HEK293T (cell line): ENCODE data around the gene NFX1.

Source experiments
- BHLHE40 ChIP-seq: fragments of 450-650 bp; IDR thresholded peaks from 2 replicates; pipeline ENCODE4 v1.6.1; 2016; ENCODE audit warnings: mild to moderate bottlenecking, moderate library complexity, borderline replicate concordance
- LEF1 ChIP-seq: fragments of 450-650 bp; IDR thresholded peaks from 2 replicates; pipeline ENCODE4 v1.6.1; 2017; ENCODE audit warnings: mild to moderate bottlenecking, borderline replicate concordance
- SP1 ChIP-seq: fragments of 450-650 bp; IDR thresholded peaks from 2 replicates; pipeline ENCODE4 v1.6.1; 2017
- SUZ12 ChIP-seq: fragments of 450-650 bp; IDR thresholded peaks from 2 replicates; pipeline ENCODE4 v1.6.1; 2016; ENCODE audit warnings: mild to moderate bottlenecking
- ZNF384 ChIP-seq: fragments of 450-650 bp; IDR thresholded peaks from 2 replicates; pipeline ENCODE4 v1.6.1; 2016

- no peak for TF ChIP-seq BHLHE40
- no peak for TF ChIP-seq SUZ12
- no peak for TF ChIP-seq SP1
- TF ChIP-seq ZNF384: no peak
- no peak for TF ChIP-seq LEF1
Observed at GRCh38 chr9:33304362-33304761, 14.0 kb downstream of the NFX1 start.
